ENCODE results near the gene SEC24C.

DNA sequence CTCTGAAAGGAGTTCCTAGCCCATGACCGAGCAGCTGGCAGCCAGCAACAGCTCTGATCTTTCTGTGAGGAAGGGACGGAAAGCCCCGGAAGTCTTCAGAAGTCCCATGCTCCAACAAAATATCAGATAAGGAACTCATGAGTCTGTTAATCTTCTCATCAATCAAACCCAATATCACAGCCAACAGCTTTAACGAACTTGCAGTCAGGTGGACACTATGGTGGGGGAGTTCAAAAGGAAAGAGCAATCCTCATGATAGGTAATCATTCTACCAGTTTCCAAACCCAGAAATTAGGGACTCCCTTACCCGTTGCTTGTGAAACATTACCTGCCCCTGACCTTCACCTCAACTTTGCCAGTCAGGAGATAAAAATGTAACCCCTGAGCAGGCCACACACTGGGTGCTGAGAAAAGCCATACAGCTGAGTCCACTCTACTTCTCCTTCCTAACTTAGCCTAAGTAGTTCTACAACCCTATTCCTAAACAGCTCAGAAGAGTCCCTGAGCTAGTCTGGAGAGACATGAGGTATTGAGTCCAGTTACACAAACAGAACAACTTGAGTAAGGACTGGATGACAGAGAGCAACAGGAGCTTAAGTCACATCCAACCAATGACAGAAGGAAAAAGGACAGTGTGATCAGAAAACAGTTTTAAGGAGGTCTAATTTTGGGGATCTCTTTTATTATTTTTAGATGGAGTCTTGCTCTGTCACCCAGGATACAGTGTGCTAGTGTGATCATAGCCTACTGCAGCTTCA, 65.1 kb downstream of the SEC24C start:
- TF ChIP-seq, protein P1, sequence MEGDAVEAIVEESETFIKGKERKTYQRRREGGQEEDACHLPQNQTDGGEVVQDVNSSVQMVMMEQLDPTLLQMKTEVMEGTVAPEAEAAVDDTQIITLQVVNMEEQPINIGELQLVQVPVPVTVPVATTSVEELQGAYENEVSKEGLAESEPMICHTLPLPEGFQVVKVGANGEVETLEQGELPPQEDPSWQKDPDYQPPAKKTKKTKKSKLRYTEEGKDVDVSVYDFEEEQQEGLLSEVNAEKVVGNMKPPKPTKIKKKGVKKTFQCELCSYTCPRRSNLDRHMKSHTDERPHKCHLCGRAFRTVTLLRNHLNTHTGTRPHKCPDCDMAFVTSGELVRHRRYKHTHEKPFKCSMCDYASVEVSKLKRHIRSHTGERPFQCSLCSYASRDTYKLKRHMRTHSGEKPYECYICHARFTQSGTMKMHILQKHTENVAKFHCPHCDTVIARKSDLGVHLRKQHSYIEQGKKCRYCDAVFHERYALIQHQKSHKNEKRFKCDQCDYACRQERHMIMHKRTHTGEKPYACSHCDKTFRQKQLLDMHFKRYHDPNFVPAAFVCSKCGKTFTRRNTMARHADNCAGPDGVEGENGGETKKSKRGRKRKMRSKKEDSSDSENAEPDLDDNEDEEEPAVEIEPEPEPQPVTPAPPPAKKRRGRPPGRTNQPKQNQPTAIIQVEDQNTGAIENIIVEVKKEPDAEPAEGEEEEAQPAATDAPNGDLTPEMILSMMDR (conservative IDR thresholded peaks at IDR 0.05; ENCODE audit: low read depth, low read length), result no peak
- TF ChIP-seq EZH2 (IDR thresholded peaks at IDR 0.05; ENCODE audit: borderline replicate concordance, low read depth, low read length, poor library complexity, severe bottlenecking), result no peak
